ENCODE results near the gene LIPA.

LIPA gene

GRCh38 chr10:89240519-89240918, 11.1 kb downstream of the LIPA start:
- no peak overlapping the region for H3K27ac ChIP-seq (ENCODE audit: low read depth, low read length)
- no peak overlapping the region for H3K9ac ChIP-seq (ENCODE audit: low read depth, low read length)
- no peak overlapping the region for H3K4me3 ChIP-seq (ENCODE audit: low read depth, low read length)
- no peaks in the 10 kb centered on the region for H3K27me3 ChIP-seq (ENCODE audit: control insufficient read depth, insufficient read depth, low read length)
- peaks cover 33% of the 10 kb centered on the region for H3K4me1 ChIP-seq (ENCODE audit: control insufficient read depth, insufficient read depth, low read length)
- no peaks in the 10 kb centered on the region for H3K36me3 ChIP-seq (ENCODE audit: control insufficient read depth, insufficient read depth, low read length)
- no peaks in the 10 kb centered on the region for H3K9me3 ChIP-seq (ENCODE audit: control insufficient read depth, insufficient read depth, low read length)

- no peaks in the 10 kb centered on the region for H3K27me3 ChIP-seq (ENCODE audit: control insufficient read depth, insufficient read depth, low read length)
- H3K4me3 ChIP-seq (ENCODE audit: low read depth, low read length), result no peak overlapping the region
- H3K36me3 ChIP-seq (ENCODE audit: control insufficient read depth, insufficient read depth, low read length), result no peaks in the 10 kb centered on the region
- H3K27ac ChIP-seq (ENCODE audit: low read depth, low read length), result no peak overlapping the region
- peaks cover 34% of the 10 kb centered on the region for H3K4me1 ChIP-seq (ENCODE audit: control insufficient read depth, insufficient read depth, low read length)
- no peak overlapping the region for H3K9ac ChIP-seq (ENCODE audit: low read depth, low read length)
- H3K9me3 ChIP-seq (ENCODE audit: control insufficient read depth, insufficient read depth, low read length), result no peaks in the 10 kb centered on the region
Measured at GRCh38 chr10:89238956-89239644, 12.5 kb downstream of the LIPA start.

DNA sequence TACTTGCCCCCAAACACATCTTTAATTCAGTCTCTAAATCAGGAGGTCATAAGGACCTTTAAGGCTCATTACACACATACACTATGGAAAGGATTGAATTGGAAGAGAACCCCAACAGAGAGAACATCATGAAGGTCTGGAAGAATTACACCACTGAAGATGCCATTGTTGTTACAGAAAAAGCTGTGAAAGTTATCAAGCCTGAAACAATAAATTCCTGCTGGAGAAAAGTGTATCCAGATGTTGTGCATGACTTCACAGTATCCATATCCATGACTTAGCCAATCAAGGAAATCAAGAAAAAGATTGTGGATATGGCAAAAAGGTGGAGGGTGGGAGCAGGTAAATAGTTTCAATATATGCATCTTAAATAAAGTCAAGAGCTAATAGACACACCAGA, 13.7 kb downstream of the LIPA start:
- Histone ChIP-seq H3K9me3 (ENCODE audit: control insufficient read depth, insufficient read depth, low read length) (no peaks in the 10 kb centered on the region), H3K4me1 (ENCODE audit: control insufficient read depth, insufficient read depth, low read length) (peaks cover 23% of the 10 kb centered on the region), H3K4me3 (ENCODE audit: low read depth, low read length) (no peak overlapping the region), H3K27ac (ENCODE audit: low read depth, low read length) (no peak overlapping the region), H3K9ac (ENCODE audit: low read depth, low read length) (no peak overlapping the region), H3K27me3 (ENCODE audit: control insufficient read depth, insufficient read depth, low read length) (no peaks in the 10 kb centered on the region), H3K36me3 (ENCODE audit: control insufficient read depth, insufficient read depth, low read length) (no peaks in the 10 kb centered on the region)

GRCh38 chr10:89236226-89236797, 15.3 kb downstream of the LIPA start:
- no peak overlapping the region for H3K9ac ChIP-seq (ENCODE audit: low read depth, low read length)
- H3K4me1 ChIP-seq (ENCODE audit: control insufficient read depth, insufficient read depth, low read length), result peaks cover 11% of the 10 kb centered on the region
- H3K36me3 ChIP-seq (ENCODE audit: control insufficient read depth, insufficient read depth, low read length), result no peaks in the 10 kb centered on the region
- H3K27me3 ChIP-seq (ENCODE audit: control insufficient read depth, insufficient read depth, low read length), result no peaks in the 10 kb centered on the region
- no peak overlapping the region for H3K27ac ChIP-seq (ENCODE audit: low read depth, low read length)
- H3K9me3 ChIP-seq (ENCODE audit: control insufficient read depth, insufficient read depth, low read length), result no peaks in the 10 kb centered on the region
- no peak overlapping the region for H3K4me3 ChIP-seq (ENCODE audit: low read depth, low read length)

- Histone ChIP-seq H3K9me3 (ENCODE audit: control insufficient read depth, insufficient read depth, low read length) (no peaks in the 10 kb centered on the region), H3K9ac (ENCODE audit: low read depth, low read length) (no peak overlapping the region), H3K27me3 (ENCODE audit: control insufficient read depth, insufficient read depth, low read length) (no peaks in the 10 kb centered on the region), H3K4me1 (ENCODE audit: control insufficient read depth, insufficient read depth, low read length) (peaks cover 11% of the 10 kb centered on the region), H3K36me3 (ENCODE audit: control insufficient read depth, insufficient read depth, low read length) (no peaks in the 10 kb centered on the region), H3K27ac (ENCODE audit: low read depth, low read length) (peak overlapping the region; percentile 79), H3K4me3 (ENCODE audit: low read depth, low read length) (no peak overlapping the region)
Measured at GRCh38 chr10:89235073-89235798, 16.3 kb downstream of the LIPA start.

GRCh38 chr10:89233033-89233432, 18.5 kb downstream of the LIPA start:
- H3K9ac ChIP-seq (ENCODE audit: low read depth, low read length), result no peak overlapping the region

DNA sequence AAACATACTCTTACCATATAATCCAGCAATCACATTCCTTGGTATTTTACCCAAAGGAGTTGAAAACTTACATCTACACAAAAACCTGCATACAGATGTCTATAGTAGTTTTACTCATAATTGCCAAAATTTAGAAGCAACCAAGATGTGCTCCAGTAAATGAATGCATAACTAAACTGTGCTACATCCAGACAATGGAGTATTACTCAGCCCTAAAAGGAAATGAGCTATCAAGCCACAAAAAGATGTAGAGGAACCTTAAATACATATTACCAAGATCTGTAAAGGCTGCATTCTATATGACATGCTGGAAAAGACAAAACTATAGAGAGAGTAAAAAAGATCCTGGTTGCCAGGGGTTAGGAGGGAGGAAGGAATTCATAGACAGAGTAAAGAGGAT, 22.6 kb downstream of the LIPA start:
- Histone ChIP-seq H3K4me3 (ENCODE audit: low read depth, low read length) (no peak overlapping the region), H3K9me3 (ENCODE audit: control insufficient read depth, insufficient read depth, low read length) (peaks cover 8% of the 10 kb centered on the region; the same call in 1 of the 2 replicates), H3K27me3 (ENCODE audit: control insufficient read depth, insufficient read depth, low read length) (no peaks in the 10 kb centered on the region), H3K36me3 (ENCODE audit: control insufficient read depth, insufficient read depth, low read length) (no peaks in the 10 kb centered on the region), H3K27ac (ENCODE audit: low read depth, low read length) (no peak overlapping the region), H3K9ac (ENCODE audit: low read depth, low read length) (no peak overlapping the region), H3K4me1 (ENCODE audit: control insufficient read depth, insufficient read depth, low read length) (peaks cover 6% of the 10 kb centered on the region; the same call in 1 of the 2 replicates)

More at GRCh38 chr10:89233033-89233432, 18.5 kb downstream of the LIPA start:
- Histone ChIP-seq H3K36me3 (ENCODE audit: control insufficient read depth, insufficient read depth, low read length) (no peaks in the 10 kb centered on the region), H3K9me3 (ENCODE audit: control insufficient read depth, insufficient read depth, low read length) (peaks cover 8% of the 10 kb centered on the region; the same call in 1 of the 2 replicates), H3K27me3 (ENCODE audit: control insufficient read depth, insufficient read depth, low read length) (no peaks in the 10 kb centered on the region), H3K27ac (ENCODE audit: low read depth, low read length) (no peak overlapping the region), H3K4me3 (ENCODE audit: low read depth, low read length) (no peak overlapping the region), H3K4me1 (ENCODE audit: control insufficient read depth, insufficient read depth, low read length) (peaks cover 11% of the 10 kb centered on the region)

DNA sequence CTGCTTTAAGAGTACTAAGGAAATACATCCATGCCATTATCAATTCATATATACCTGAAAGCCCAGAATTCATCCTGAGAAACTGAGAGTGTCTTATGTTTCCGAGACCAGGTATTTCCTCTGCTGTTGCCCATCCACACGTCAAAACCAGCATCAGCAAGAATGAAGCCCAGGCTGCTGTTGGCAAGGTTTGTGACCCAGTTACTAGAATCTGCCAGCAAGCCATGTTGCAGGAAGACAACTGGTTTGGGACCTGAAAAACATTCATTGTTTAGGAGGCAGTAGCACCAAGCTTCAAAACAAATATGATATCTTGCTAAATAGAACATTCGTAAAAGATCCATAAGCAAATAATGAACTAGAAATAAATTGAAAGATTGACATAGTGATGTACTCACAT, 23.4 kb downstream of the LIPA start:
- H3K36me3 ChIP-seq (ENCODE audit: control insufficient read depth, insufficient read depth, low read length), result no peaks in the 10 kb centered on the region
- H3K27ac ChIP-seq (ENCODE audit: low read depth, low read length), result no peak overlapping the region
- no peak overlapping the region for H3K9ac ChIP-seq (ENCODE audit: low read depth, low read length)
- H3K27me3 ChIP-seq (ENCODE audit: control insufficient read depth, insufficient read depth, low read length), result no peaks in the 10 kb centered on the region
- H3K4me3 ChIP-seq (ENCODE audit: low read depth, low read length), result no peak overlapping the region
- peaks cover 6% of the 10 kb centered on the region; the same call in 1 of the 2 replicates for H3K4me1 ChIP-seq (ENCODE audit: control insufficient read depth, insufficient read depth, low read length)
- peaks cover 8% of the 10 kb centered on the region; the same call in 1 of the 2 replicates for H3K9me3 ChIP-seq (ENCODE audit: control insufficient read depth, insufficient read depth, low read length)

DNA sequence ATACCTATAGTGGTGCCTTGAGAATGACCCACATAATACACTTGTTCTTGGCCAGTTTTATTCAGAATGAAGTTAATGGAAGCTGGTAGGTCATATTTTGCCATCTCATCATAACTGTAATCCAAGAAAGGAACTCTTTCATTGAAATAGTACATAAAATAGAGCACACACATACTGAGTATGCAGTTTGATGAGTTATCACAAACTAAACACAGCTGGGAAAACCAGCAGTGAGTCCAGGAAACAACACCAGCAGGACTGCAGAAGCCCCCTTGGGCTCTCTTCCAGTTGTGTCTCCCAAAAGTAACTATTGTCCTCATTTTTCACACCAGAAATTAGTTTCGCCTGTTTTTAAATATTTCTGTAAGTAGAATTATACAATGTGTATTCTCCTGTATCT, 24.7 kb downstream of the LIPA start:
- Histone ChIP-seq H3K27ac (ENCODE audit: low read depth, low read length) (no peak overlapping the region), H3K9me3 (ENCODE audit: control insufficient read depth, insufficient read depth, low read length) (peaks cover 8% of the 10 kb centered on the region; the same call in 1 of the 2 replicates), H3K27me3 (ENCODE audit: control insufficient read depth, insufficient read depth, low read length) (no peaks in the 10 kb centered on the region), H3K36me3 (ENCODE audit: control insufficient read depth, insufficient read depth, low read length) (0 out of 2 replicates have a peak, but pooled peaks cover 5% of the 10 kb centered on the region), H3K4me3 (ENCODE audit: low read depth, low read length) (no peak overlapping the region), H3K4me1 (ENCODE audit: control insufficient read depth, insufficient read depth, low read length) (peaks cover 6% of the 10 kb centered on the region; the same call in 1 of the 2 replicates), H3K9ac (ENCODE audit: low read depth, low read length) (no peak overlapping the region)

GRCh38 chr10:89224739-89225443, 26.7 kb downstream of the LIPA start:
- Histone ChIP-seq H3K27ac (ENCODE audit: low read depth, low read length) (peak overlapping the region; percentile 43), H3K36me3 (ENCODE audit: control insufficient read depth, insufficient read depth, low read length) (0 out of 2 replicates have a peak, but pooled peaks cover 8% of the 10 kb centered on the region)

More at GRCh38 chr10:89224739-89225443, 26.7 kb downstream of the LIPA start:
- H3K4me1 ChIP-seq (ENCODE audit: control insufficient read depth, insufficient read depth, low read length), result peaks cover 16% of the 10 kb centered on the region
- H3K4me3 ChIP-seq (ENCODE audit: low read depth, low read length), result no peak overlapping the region
- no peak overlapping the region for H3K9ac ChIP-seq (ENCODE audit: low read depth, low read length)
- no peaks in the 10 kb centered on the region for H3K27me3 ChIP-seq (ENCODE audit: control insufficient read depth, insufficient read depth, low read length)
- peaks cover 8% of the 10 kb centered on the region; the same call in 1 of the 2 replicates for H3K9me3 ChIP-seq (ENCODE audit: control insufficient read depth, insufficient read depth, low read length)
